HCT116 (cell line): ENCODE measurements around the gene CCR6. TPM values are rescaled to one million over a fixed set of nuclear protein-coding genes. Genes with fewer than 3 reads are reported as not detected.
"Not testable (repeated sequence)": the region's sequence is repeated elsewhere in the genome, so short reads cannot be mapped to it uniquely, and the experiment has no call there.

ENCODE experiments used
- ATAC-seq: fragments of 200-7000 bp; cut with Tn5 transposase; 2 replicates; pipeline ENCODE4 v1.9.1; 2020; ENCODE audit warnings: mild to moderate bottlenecking, moderate library complexity
- BruUV-seq: library from RNA; stranded (reverse); fragments of 400-500 nt; replicated peaks from 2 replicates; lab custom pipeline; 2021; lab: Mats Ljungman, UMichigan
- CTCF ChIA-PET: fragments of 300-600 bp; sonication (Branson Sonifier 250); formaldehyde crosslinking; loops from one replicate; lab custom pipeline; 2021; ENCODE audit warnings: antibody characterized with exemption; lab: Charles Lee
- POLR2A ChIA-PET: fragments of 300-600, 350-600 bp; sonication (Branson Sonifier 250); formaldehyde crosslinking; loops from one replicate; lab custom pipeline; 2021; ENCODE audit warnings: antibody characterized with exemption; lab: Charles Lee
- RAD21 ChIA-PET, 2 experiments: fragments of 300-600 bp; sonication (Branson Sonifier 250); formaldehyde crosslinking; loops; one replicate each; lab custom pipeline; 2023; ENCODE audit warnings: low total read pairs in 2 of 2; ENCODE audit not compliant: uncharacterized antibody in 2 of 2, unreplicated experiment in 2 of 2, low non-redundant PET in 1 of 2; lab: Charles Lee
- DNase-seq: peaks from one replicate; pipeline ENCODE4 v3.0.0-alpha.2; 2010; ENCODE audit warnings: low read depth, low spot score
- H2AFZ ChIP-seq: fragments of 200-600 bp; shearing (Covaris generic), sonication (generic); 2 replicates; pipeline ENCODE4 v1.6.1; 2017; ENCODE audit warnings: low read depth, mixed run types, mixed read lengths, antibody characterized with exemption, low read length; ENCODE audit not compliant: poor library complexity, severe bottlenecking
- H3K27ac ChIP-seq: 2 replicates; pipeline ENCODE4 v1.5.1; 2012; ENCODE audit warnings: low read depth, low read length
- H3K27me3 ChIP-seq: fragments of 200-600 bp; sonication (generic); 2 replicates; pipeline ENCODE4 v1.6.1; 2016; ENCODE audit warnings: mixed run types, low read length, mixed read lengths; ENCODE audit not compliant: insufficient read depth
- H3K36me3 ChIP-seq, 2 experiments: fragments of 200-500 bp in 1 of 2; fragments of 200-600 bp in 1 of 2; sonication (Bioruptor generic) in 1 of 2; sonication (generic) in 1 of 2; 2 replicates each; pipeline versions ENCODE4 v1.5.1 to v1.6.1; 2014 to 2016; ENCODE audit warnings: low read length in 2 of 2, inconsistent platforms in 1 of 2, mixed read lengths in 1 of 2, mixed run types in 1 of 2; ENCODE audit not compliant: insufficient read depth in 2 of 2, control insufficient read depth in 1 of 2
- H3K4me1 ChIP-seq, 2 experiments: fragments of 200-600 bp in 1 of 2; sonication (generic) in 1 of 2; 2 replicates each; pipeline versions ENCODE4 v1.5.1 to v1.6.1; 2012 to 2017; ENCODE audit warnings: low read length in 2 of 2, inconsistent platforms in 1 of 2, mild to moderate bottlenecking in 1 of 2, mixed read lengths in 1 of 2, mixed run types in 1 of 2, moderate library complexity in 1 of 2; ENCODE audit not compliant: insufficient read depth in 2 of 2, control insufficient read depth in 1 of 2
- H3K4me2 ChIP-seq: fragments of 200-600 bp; sonication (generic); 2 replicates; pipeline ENCODE4 v1.6.1; 2017; ENCODE audit warnings: mixed run types, low read length, mixed read lengths
- H3K4me3 ChIP-seq, 2 experiments: fragments of 200-600 bp in 1 of 2; sonication (generic) in 1 of 2; replicated peaks in 1 of 2; 2 replicates each; pipeline ENCODE4 v1.5.1; 2011 to 2016; ENCODE audit warnings: low read length in 2 of 2, control low read depth in 1 of 2, low read depth in 1 of 2, mild to moderate bottlenecking in 1 of 2, mixed read lengths in 1 of 2, mixed run types in 1 of 2
- H3K79me2 ChIP-seq: fragments of 200-600 bp; sonication (generic); 2 replicates; pipeline ENCODE4 v1.6.1; 2017; ENCODE audit warnings: mild to moderate bottlenecking, mixed run types, low read length, moderate library complexity, mixed read lengths; ENCODE audit not compliant: insufficient read depth
- H3K9ac ChIP-seq: fragments of 200-600 bp; sonication (generic); 2 replicates; pipeline ENCODE4 v1.6.1; 2016; ENCODE audit warnings: low read length, mixed read lengths
- H3K9me2 ChIP-seq: fragments of 200-600 bp; sonication (generic), shearing (Covaris generic); 2 replicates; pipeline ENCODE4 v1.6.1; 2017; ENCODE audit warnings: mixed run types, mild to moderate bottlenecking, moderate library complexity; ENCODE audit not compliant: insufficient read depth
- H3K9me3 ChIP-seq, 2 experiments: fragments of 200-500 bp in 1 of 2; fragments of 200-600 bp in 1 of 2; sonication (Bioruptor generic) in 1 of 2; sonication (generic) in 1 of 2; 2 replicates each; pipeline ENCODE4 v1.6.1; 2014 to 2017; ENCODE audit warnings: low read length in 2 of 2, mixed read lengths in 2 of 2, inconsistent platforms in 1 of 2, low read depth in 1 of 2, mild to moderate bottlenecking in 1 of 2, mixed run types in 1 of 2, moderate library complexity in 1 of 2; ENCODE audit not compliant: control insufficient read depth in 1 of 2, insufficient read depth in 1 of 2
- H4K20me1 ChIP-seq: fragments of 200-600 bp; sonication (generic), shearing (Covaris generic); 2 replicates; pipeline ENCODE4 v1.6.1; 2017; ENCODE audit warnings: mixed run types, mild to moderate bottlenecking, moderate library complexity; ENCODE audit not compliant: insufficient read depth
- intact Hi-C: fragments of 100-400 bp; cut with micrococcal nuclease; formaldehyde crosslinking; loops from 2 replicates; pipeline ENCODE4 v1.10.0; 2022
- total RNA-seq: library from RNA; stranded (reverse); gene quantifications from one replicate; pipeline ENCODE4 v1.2.1, GENCODE V29; 2021; ENCODE audit not compliant: unreplicated experiment

CCR6 gene
- total RNA-seq, 1 experiment from 2014 or later: not detected

- H2AFZ ChIP-seq, H3K9me2 ChIP-seq, BruUV-seq, H3K9ac ChIP-seq, DNase-seq, H3K79me2 ChIP-seq, H3K4me2 ChIP-seq, intact Hi-C loops, H3K36me3 ChIP-seq, H3K4me3 ChIP-seq, H3K9me3 ChIP-seq, CTCF ChIA-PET, H4K20me1 ChIP-seq, H3K4me1 ChIP-seq, RAD21 ChIA-PET, H3K27ac ChIP-seq, ATAC-seq, POLR2A ChIA-PET: not testable (repeated sequence)
- peaks cover 22% of the 10 kb centered on the region for H3K27me3 ChIP-seq
These were observed 44.8 kb downstream of the CCR6 start for GRCh38 chr6:167167699-167168098.

- CTCF ChIA-PET, H3K79me2 ChIP-seq, intact Hi-C loops, RAD21 ChIA-PET, H3K36me3 ChIP-seq, H3K9me2 ChIP-seq, H3K4me3 ChIP-seq, H3K4me1 ChIP-seq, POLR2A ChIA-PET, DNase-seq, H4K20me1 ChIP-seq, H3K9me3 ChIP-seq, H3K9ac ChIP-seq, H3K27ac ChIP-seq, H2AFZ ChIP-seq, BruUV-seq, ATAC-seq, H3K4me2 ChIP-seq: not testable (repeated sequence)
- peaks cover 23% of the 10 kb centered on the region for H3K27me3 ChIP-seq
These were observed 45.4 kb downstream of the CCR6 start for GRCh38 chr6:167168296-167168695.

- H3K79me2 ChIP-seq, H3K9me2 ChIP-seq, H3K4me1 ChIP-seq, H2AFZ ChIP-seq, H4K20me1 ChIP-seq, H3K36me3 ChIP-seq, H3K27ac ChIP-seq, H3K9ac ChIP-seq, CTCF ChIA-PET, ATAC-seq, intact Hi-C loops, RAD21 ChIA-PET, BruUV-seq, DNase-seq, H3K9me3 ChIP-seq, H3K4me2 ChIP-seq, H3K4me3 ChIP-seq, POLR2A ChIA-PET: not testable (repeated sequence)
- peaks cover 19% of the 10 kb centered on the region; the same call in 1 of the 2 replicates for H3K27me3 ChIP-seq
These were observed 47.0 kb downstream of the CCR6 start for GRCh38 chr6:167169867-167170266.

GRCh38 chr6:167171300-167171699 lies 48.4 kb downstream of the CCR6 start:
- H3K9ac ChIP-seq, H3K9me3 ChIP-seq, BruUV-seq, H4K20me1 ChIP-seq, POLR2A ChIA-PET, H3K27ac ChIP-seq, ATAC-seq, H3K4me2 ChIP-seq, H2AFZ ChIP-seq, H3K4me1 ChIP-seq, H3K79me2 ChIP-seq, H3K9me2 ChIP-seq, intact Hi-C loops, H3K36me3 ChIP-seq, DNase-seq, RAD21 ChIA-PET, CTCF ChIA-PET, H3K4me3 ChIP-seq: not testable (repeated sequence)
- peaks cover 13% of the 10 kb centered on the region; the same call in 1 of the 2 replicates for H3K27me3 ChIP-seq
